GM15510 (cell line): ENCODE data around the gene ADI1.

Experiments
- POLR2A ChIP-seq: IDR thresholded peaks from 3 replicates; pipeline ENCODE4 v1.6.1; 2011; ENCODE audit warnings: borderline replicate concordance; ENCODE audit not compliant: insufficient read length; ENCODE audit errors: extremely low read depth

ADI1 gene

DNA sequence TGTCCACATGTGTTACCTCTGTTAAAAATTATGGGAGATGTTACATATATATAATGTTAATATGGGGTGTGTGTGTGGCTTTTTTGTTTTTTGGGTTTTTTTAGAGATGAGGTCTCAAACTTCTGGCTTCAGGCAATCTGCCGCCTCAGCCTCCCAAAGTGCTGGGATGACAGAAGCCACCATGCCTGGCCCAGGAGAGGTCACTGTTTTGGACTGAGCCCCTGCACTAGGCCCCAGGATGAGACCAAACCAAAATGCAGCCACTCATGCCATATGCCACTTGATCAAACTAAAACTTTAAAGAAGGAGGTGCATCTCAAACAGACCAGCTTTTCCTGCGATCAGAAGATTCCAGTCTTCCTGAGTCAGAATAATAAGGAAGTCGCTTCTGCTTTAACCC, 2.5 kb downstream of the ADI1 start:
- TF ChIP-seq POLR2A: no peak

DNA sequence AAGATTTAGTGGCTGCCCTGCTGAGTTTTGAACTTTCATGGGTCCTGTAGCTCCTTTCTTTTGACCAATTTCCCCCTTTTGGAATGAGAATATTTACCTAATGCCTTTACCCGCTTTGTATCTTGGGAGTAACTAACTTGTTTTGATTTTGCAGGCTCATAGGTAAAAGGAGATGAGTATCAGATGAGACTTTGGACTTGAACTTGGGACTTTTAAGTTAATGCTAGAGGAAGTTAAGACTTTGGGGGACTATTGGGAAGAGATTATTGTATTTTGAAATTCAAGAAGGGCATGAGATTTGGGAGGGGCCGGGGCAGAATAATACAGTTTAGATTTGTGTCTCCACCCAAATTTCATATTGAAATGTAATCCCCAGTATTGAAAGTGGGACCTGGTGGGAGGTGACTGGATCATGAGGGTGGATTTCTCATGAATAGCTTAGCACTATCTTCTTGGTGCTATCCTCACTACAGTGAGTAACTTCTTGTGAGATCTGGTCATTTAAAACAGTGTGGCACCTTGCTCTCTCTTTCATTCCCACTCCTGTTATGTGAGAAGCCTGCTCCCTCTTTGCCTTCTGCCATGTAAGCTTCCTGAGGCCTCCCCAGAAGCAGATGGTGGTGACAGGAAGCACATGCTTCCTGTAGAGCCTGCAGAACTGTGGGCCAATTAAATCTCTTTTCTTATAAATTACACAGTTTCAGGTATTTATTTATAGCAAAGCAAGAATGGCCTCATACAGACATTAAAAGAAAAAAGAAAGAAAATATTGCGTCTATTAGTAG, 6.1 kb downstream of the ADI1 start:
- TF ChIP-seq POLR2A: no peak

DNA sequence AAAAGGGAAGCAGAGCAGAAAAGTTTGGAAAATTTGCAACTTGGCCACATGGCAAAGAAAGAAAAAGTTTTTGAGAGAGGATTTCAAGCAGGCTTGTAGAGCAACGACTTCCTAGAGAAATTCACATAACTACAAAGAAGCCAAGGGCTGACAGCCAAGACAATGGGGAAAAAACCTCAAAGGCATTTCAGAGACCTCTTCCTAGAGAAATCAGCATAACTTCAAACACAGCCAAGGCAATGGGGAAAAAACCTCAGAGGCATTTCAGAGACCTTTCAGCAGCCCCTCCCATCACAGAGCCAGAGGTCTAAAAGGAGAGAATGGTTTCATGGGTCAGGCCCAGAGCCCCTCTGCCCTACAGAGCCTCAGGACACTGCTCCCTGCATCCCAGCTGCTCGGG, 7.2 kb downstream of the ADI1 start:
- TF ChIP-seq POLR2A: no peak

DNA sequence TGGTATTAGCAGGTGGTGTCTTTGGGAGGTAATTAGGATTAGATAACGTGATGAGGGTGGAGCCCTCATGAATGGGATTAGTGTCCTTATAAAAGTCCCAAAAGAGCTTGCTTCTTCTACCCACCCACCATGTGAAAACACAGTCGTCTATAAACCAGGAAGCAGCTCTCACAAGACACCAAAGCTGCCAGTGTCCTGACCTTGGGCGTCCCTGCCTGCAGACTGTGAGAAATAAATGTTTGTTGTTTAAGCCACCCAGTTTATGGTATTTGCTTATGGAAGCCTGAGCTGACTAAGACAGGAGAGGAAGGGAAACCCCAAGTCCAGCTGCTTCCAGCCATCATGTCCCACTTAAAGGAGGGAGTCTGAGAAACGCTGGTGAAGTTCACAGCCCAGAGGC, 13.6 kb downstream of the ADI1 start:
- no peak for TF ChIP-seq POLR2A

DNA sequence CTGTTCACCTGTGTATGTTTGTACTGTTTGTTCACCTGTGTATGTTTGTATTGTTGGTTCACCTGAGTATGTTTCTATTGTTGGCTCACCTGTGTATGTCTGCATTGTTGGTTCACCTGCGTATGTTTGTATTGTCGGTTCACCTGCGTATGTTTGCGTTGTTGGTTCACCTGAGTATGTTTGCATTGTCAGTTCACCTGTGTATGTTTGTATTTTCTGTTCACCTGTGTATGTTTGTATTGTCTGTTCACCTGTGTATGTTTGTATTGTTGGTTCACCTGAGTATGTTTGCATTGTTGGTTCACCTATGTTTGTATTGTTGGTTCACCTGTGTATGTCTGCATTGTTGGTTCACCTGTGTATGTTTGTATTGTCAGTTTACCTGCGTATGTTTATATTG, 14.6 kb downstream of the ADI1 start:
- TF ChIP-seq POLR2A: no peak

DNA sequence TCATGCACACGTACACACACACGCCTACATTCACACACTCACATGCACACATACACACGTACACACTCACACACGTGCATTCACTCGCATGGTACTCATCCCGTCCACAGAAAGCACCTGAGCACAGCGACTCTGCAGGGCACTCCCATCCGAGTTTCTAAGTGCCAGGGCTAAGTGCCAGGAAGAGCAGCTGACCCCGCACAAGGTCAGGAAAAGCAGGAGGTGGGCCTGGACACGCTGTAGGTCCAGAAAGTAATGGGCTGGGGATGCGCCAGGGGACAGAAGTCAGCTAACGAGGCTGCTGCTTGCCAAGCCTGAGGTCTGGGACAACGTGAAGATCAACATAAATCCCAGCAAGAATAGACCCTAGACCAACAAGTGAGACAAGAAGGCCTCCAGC, 15.8 kb downstream of the ADI1 start:
- TF ChIP-seq POLR2A: no peak

DNA sequence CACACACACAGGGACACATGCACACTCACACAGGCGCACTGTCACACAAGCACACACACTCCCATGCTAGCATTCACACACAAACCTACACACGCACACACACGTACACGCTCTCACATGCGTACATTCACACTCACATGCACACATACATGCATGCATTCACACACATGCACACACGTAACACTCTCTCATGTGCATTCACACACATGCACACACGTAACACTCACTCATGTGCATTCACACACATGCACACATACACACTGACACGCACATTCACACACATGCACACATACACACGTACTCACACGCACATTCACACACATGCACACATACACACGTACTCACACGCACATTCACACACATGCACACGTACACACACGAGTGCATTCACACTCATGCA, 16.3 kb downstream of the ADI1 start:
- TF ChIP-seq POLR2A: no peak

DNA sequence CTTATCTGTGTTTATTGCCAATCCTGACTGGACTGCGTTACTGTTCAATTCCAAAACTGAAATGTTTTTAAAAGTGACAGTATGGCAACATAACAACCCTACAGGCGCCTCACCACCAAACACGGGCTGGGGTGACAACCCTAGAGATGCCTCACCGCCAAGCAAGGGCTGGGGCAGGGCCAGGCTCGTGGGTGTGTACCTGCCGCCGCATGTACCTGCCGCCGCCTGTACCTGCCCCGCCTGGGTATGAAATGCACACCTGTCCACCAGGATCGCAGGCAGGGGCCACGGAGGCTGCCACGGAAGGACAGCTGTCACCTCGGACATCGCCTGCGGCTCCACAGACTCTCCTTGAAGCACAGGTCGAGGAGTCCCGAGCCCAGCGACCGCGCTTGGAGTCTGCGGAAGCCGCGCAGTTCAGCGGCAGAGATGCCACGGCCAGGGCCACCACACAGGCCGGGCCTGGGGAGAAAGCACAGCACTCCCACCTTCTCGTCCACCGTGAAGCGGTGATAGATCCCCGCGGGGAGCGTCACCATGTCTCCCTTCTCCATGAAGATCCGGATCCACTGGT, 18.9 kb downstream of the ADI1 start:
- TF ChIP-seq POLR2A: no peak

DNA sequence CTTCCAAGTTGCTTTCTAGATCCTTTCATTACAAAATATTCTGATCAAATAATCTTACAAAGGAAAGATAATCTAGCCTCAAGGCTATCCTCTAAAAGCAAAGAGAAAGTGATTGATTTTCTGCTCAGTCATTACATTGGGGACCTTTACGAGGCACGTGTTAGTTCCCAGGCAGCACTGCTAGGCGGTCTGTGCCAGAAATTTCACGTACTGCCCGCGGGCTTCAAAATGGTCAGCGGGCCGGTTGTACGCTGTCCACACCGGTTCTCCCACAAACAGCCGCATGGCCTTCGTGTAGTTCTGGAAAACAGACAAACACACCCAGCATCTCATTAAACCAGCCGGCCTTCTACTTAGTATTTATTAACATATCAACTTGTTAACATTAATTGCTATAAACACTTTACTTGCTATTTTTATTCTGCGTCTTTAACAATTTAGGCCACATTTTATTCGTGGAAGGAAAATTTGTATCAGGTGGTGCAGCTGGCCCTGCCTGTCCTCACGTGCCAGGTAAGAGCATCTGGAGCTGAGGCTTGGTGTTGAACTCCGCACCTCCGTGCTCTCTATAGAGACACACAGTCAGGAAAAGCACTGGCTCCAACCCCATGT, 20.4 kb downstream of the ADI1 start:
- no peak for TF ChIP-seq POLR2A

DNA sequence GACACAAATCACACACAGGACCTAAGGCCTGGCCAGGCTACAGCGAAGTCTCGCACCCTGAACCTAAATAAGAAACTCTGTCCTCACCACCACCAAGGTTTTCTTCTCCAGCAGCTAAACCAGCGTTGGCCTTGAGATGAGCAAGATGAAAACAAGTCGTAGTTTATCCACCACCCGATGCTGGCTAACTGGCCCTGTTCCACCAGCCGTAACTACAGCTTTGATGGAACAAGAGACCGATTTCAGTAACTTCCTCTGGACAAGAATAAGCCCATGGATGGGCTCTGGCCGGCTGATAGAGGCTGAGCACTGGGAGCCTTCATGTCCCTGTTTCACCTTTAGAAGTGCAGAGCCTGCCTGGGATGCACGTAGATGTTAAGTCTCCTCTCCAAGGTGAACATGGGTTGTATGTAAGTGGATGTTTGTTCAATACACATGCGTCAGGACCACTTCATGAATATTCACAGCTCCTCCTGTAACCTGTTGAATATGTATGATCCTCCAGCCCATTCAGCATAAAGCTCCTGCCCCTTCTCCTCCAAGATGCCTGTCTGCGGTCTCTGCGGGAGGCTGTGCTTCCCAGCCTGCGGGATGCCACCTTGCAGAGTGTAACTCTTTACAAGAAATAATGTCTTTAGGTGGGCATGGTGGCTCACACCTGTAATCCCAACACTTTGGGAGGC, 24.2 kb downstream of the ADI1 start:
- no peak for TF ChIP-seq POLR2A

DNA sequence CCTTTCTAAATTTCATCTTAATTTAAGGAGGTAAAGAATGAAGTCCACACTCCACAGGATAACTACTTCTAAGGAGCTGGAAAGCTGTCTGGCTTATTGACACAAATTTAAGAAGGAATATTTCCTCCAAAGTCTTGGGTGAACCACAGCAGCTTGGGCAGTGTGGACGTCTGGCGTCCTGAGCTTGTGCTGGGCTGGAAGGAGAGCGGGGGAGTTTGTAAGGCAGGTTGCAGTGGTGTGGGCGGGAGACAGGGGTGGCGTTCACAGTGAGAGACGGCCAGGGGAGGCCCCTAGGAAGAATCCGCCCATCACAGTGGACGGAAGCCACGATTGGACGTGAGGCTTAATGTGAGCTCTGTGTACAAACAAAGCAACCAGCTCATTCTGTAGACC, 25.7 kb downstream of the ADI1 start:
- no peak for TF ChIP-seq POLR2A

DNA sequence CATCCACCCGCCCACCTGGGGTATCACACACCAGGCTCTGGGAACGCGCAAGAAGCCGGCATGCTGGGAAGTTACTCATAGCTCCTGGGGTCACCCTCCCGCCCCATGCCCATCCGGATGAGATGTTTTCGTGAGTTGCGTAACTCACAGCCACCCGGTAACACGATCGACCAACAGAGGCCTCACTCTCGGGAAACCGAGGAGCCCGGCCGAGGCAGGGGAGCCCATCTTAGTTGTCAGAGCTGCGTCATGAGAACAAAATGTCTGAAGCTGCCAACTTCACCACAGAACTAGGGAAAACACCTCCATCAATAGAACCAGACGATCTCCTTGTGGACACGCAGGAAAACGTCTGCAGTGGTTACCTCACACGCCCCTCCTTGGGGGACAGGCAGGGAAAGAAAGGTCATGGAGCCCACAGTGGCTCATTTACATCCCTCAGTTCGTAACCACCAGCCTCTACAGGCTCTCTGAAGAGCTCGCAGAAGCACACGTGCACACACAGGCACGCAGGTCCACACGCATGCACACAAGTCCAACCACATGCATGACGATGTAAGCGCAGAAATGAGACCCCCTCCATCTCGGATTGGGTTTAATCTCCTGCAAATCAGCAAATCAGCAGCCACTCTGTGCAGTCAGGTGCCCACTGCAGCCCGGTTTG, 26.2 kb downstream of the ADI1 start:
- no peak for TF ChIP-seq POLR2A

DNA sequence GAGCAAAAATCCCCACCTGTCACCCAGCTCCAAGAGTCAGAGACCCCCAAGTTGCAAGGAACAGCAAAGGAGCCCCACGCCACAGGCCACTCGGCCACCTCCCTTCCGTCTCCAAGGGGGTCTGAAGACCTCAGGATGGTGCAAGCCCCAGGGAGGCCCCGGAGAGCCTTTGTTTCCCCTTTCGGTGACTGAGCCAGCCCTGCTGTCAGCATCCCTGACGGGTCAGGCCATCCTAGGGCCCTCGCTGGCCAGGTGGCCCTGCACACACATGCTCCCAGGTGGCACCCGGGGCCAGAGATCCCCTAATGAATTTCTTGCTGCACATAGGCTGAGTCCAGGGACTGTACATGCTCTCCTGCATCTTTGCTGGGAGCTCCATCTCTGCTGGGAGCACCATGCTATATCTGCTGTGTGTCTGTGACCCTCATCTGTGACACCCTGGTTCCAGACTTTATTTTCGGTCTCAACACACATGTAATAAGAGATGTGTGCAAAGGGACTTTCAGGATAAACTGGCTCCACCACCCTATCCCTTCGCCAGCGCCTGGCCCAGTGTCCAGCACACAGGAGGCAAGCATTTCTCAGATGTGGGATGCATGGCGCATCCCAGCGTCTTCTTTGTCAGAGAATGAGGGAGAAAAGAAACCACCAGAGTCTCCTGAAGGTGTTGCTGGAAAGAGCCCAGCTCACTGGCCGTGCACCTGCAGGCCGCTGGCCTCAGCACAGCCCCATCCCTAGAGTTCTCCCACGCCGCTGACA, 27.4 kb downstream of the ADI1 start:
- TF ChIP-seq POLR2A: no peak

DNA sequence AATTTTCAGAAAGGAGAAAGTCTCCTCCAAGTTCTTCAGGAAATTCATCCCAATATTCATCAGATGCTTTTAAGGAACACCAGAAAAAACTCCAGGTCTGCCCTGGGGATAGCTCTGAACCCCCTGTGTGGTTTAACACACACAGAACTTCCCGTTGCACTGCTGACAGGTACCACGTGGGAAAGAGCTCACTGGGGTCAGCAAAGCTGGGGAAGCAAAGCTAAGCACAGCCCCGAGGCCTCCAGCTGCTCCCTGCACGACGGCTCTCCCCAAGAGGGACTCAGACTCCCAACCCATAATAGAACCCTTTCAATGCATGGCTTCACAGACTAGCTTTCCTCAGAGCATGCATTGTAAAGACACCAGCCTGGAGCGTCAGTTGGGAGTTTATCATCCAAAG, 28.0 kb downstream of the ADI1 start:
- no peak for TF ChIP-seq POLR2A
